Retinal pigment epithelial cell (primary cell): ENCODE results near the gene MAP2K7.

Experiments used
- DNase-seq: peaks from one replicate; pipeline ENCODE4 v3.0.0-alpha.2; 2010; ENCODE audit warnings: low read depth
- H3K4me3 ChIP-seq: 2 replicates; pipeline ENCODE4 v1.5.1; 2011; ENCODE audit warnings: mild to moderate bottlenecking, low read length, control low read depth, moderate library complexity
- TF ChIP-seq, protein P1 (sequence below): conservative IDR thresholded peaks from 2 replicates; pipeline ENCODE4 v1.5.1; 2011; ENCODE audit warnings: low read depth, low read length, control low read depth, inconsistent platforms

The MAP2K7 gene

DNA sequence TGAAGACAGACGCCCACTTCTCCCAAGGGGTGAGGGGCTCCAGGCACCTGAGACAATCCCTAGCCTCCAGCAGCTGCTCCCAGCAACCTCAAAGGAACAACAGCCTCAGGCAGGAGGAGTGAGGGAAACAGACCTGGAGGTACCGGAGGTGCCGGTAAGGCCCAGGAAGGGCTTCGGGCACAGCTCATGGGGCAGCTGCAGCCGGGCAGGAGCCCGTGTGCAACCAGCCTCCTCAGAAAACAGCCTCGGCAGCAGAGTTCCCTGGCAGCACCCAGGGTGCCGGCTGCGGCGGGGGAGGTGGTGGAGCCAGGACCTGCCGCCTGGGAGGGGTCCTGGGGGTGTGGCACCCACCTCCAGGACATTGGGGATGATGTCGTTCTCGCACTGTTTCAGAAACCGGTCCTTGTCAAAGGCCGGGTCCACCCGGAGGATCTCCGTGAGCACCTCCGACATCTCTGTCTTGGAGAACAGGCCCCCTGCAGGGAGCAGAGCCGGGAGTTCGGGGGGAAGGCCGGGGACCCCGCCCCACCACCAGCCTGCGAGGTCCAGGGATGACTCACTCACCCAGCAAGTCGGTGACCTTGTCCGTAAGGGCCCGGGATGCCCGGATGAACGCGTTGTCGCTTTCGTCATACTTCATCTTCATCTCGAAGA lies 28.7 kb downstream of the MAP2K7 start:
- no peak for DNase-seq
- TF ChIP-seq, protein P1, sequence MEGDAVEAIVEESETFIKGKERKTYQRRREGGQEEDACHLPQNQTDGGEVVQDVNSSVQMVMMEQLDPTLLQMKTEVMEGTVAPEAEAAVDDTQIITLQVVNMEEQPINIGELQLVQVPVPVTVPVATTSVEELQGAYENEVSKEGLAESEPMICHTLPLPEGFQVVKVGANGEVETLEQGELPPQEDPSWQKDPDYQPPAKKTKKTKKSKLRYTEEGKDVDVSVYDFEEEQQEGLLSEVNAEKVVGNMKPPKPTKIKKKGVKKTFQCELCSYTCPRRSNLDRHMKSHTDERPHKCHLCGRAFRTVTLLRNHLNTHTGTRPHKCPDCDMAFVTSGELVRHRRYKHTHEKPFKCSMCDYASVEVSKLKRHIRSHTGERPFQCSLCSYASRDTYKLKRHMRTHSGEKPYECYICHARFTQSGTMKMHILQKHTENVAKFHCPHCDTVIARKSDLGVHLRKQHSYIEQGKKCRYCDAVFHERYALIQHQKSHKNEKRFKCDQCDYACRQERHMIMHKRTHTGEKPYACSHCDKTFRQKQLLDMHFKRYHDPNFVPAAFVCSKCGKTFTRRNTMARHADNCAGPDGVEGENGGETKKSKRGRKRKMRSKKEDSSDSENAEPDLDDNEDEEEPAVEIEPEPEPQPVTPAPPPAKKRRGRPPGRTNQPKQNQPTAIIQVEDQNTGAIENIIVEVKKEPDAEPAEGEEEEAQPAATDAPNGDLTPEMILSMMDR, result no peak
- no peak overlapping the region for H3K4me3 ChIP-seq

DNA sequence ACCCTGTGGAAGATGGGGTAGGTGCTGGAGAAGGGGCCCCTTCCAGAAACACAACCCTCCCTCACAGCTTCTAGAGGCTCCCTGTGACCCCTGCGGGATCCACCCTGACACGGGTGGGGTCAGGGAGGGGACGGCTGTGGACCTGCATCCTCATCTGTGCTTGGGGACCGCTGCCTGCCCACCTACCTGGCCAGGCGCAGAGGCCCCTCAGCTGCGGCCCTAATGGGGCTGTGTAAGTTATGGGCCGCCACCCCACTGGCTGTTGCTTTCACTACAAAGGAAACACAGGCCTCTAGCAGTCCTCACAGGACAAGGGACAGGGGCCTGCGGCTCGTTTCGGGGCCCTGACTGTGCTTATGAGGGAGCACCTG lies 29.2 kb downstream of the MAP2K7 start:
- TF ChIP-seq, protein P1, result no peak
- H3K4me3 ChIP-seq, result no peak overlapping the region
- DNase-seq, result no peak

DNA sequence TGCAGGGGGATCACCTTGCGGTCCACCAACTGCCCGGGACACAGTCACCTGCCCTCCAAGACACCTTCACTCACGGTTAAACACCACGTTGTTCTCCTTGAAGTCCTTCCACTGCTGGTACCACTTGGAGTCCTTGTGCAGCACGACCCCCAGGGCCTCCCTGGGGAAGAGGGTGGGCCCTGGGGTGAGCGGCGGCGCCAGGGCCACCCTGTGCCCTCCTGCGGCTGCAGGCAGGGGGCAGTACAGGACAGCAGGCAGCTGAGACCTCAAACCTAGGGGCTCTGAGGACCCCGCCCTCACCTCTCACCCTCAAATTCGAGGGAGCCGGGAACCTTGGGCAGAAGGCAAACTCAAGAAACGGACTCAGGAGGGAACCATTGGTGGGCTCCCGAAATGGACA lies 29.7 kb downstream of the MAP2K7 start:
- no peak overlapping the region for H3K4me3 ChIP-seq
- DNase-seq, result no peak
- TF ChIP-seq, protein P1, result peak; percentile 45

DNA sequence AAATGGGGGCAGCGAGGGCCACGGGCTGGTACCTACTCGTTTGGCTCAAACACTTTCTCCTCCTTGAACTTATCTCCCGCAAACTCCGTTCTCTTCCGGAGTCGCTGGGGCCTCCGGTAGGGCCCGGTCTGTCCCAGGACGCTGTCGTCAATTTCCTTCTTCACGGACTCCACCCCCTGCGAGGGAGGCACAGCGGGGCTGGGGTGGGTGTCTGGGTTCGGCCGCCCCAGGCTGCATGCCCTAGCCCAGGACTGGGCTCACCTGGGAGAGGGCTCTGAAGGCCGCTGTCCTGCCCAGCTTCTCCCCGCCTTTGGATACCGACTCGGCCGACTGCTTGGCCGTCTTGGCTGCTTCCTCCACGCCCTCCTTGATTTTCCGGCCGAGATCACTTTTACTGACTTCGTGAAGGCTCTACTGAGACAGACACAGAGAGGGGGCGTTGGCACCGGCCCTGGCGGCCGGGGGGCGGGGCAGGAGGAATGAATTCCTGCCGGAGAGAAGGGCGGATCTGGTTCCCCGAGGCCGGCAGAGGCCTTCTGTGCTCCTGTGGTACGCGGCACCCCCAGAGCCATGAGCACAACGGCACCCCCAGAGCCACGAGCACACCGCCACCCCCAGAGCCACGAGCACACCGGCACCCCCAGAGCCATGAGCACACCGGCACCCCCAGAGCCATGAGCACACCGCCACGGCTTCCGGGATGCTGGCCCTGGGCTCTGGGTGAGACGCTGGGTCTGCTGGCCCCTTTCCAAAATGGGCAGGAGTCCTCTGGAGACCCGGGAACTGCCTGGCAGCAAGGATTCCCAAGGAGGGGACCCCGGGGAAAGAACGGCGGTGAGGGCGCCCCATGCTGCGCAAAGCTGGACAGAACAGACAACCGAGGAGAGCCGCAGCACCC lies 30.4 kb downstream of the MAP2K7 start:
- DNase-seq, result no peak
- TF ChIP-seq, protein P1, result no peak
- H3K4me3 ChIP-seq, result no peak overlapping the region

DNA sequence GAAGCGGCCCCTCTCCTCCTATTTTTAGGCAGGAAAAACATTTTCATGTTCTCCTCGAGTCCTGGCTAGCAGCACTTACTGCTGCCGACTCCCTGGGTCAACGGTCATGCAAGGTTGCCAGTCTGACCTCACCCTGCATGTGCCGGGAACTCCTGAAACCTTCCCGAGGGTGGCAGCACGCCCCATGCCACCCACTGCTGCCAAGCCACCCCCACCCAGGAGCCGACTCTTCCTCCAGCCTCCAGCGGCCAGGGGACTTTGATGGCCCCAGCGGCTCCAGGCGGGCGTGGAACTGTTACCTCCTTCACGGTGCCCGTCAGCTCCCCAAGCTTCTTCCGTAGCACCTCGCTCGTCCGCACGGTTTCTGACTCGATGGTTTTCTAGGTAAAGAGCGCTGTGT lies 31.1 kb downstream of the MAP2K7 start:
- no peak for DNase-seq
- TF ChIP-seq, protein P1, result no peak
- no peak overlapping the region for H3K4me3 ChIP-seq

DNA sequence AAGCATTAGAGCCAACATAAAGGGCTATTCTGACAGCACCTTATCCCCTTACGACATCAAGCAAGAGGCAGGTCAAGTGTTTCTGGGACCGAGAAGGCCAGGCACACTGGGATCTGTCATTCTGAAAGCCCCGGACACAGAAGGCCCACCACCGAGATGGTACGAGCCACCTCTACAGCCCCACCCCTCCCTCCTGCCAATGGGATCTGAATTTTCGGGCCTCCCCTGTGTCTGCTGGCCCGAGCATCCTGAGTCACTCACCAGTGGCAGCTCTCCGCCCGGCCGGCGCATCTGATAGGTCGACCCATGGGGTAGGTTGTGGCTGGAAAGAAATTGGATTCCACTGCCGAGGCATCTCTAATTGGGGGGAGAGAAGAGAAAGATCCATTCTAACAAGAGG lies 37.2 kb downstream of the MAP2K7 start:
- no peak for DNase-seq
- TF ChIP-seq, protein P1, result no peak
- H3K4me3 ChIP-seq, result no peak overlapping the region
